GM21360 (cell line): ENCODE measurements around the gene RPL19.

Experiments used
- ATAC-seq: cut with Tn5 transposase; IDR thresholded peaks from one replicate; pipeline ENCODE4 v1.9.1; 2021; ENCODE audit warnings: mild to moderate bottlenecking, moderate library complexity; ENCODE audit not compliant: unreplicated experiment

RPL19 gene

DNA sequence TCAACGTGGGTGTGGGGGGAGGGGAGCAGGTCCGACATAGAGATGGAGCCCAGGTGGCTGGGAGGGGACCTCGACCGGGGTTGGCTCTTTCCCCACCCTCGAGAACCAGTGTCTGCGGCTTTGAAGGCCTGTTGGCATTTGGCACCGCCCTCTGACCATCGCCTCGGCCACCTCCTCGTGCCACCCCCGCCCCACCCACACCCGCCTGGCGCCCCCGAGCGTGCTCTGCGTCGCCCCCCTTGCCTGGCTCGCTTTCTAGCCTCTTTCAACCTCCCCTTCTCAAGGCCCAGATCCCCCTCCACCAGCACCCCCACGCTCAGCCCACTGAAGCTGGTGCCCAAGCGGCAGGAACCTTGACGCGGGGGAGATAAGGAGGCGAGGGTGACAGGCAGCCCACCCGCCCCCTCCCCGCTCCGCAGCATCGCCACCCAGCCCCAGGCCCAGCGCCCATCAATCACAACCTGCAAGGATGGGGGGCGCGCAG is 3.2 kb upstream of the RPL19 start:
- ATAC-seq: no peak

DNA sequence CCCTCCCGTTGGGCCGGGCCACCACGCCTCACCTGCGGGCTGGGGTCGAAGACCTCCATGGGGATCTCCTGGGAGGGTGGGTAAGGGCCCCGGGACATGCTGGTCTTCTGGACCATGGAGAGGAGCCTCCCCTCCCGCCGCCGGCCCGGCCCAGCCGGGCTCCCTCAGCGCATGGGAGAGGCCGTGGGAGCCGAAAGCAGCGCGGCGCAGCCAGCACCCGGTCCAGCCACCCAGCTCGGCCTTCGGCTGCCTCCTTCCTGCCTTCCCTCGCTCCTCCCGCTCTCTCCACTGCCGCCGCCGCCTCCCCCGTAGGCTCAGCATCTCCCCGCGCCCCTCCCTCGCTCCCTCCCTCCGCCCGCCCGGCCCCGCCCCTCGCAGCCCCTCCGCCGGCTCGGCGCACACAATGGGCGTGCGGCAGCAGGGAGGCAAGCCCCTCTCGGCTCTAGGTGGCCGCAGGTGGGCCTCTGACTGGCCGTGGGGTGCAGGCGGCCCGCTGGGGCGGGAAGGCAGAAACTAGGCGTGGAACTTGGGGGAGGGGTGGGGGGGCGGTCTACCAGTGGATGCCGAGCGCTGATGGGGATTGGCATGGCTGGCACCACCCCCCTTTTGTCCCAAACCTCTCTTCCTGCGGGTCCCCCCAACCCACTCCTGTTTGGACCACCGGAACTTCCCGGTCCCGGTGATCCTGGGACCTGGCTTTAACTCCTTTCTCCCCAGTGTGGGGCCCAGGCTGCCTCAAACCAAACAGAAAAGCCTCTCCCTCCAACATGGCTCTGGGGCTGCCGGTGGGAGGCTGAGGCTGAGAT is 2.5 kb upstream of the RPL19 start, which contains the start of gene CACNB1:
Gene CACNB1, minus strand, starts transcription at position 290 of the 806 bp plus-strand sequence. Its CDS starts 174 bp downstream, at position 116.
- ATAC-seq: no peak

DNA sequence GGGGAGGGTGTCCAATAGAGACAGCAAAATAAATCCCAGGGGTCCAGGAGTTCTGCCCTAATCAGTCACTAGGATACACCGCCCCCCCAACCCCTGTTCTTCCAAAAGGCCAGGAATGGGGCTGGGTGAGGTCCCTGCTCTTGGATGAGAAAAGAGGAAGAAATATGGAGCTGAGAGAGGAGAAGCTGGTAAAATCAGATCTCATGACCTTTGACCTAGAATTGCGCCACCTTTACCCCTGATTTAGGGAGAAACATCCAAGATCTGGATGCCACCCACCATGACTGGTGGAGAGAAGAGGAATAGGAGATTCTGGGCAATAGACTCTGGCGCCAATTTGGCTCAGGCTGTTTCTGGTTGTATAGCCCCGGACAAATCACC is 1.9 kb upstream of the RPL19 start:
- ATAC-seq: no peak

DNA sequence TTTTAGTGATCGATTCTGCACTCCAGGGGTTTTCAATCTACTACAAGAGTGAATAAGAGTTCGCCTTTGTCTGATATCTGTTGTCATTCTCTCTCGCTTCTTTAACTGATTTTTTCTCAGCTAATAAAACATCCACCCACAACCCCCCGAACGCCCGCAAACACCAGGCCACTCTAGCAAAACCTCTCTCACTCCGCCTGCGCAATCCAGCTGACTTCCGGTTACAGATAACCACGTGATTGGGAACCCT is 338 bp upstream of the RPL19 start:
- ATAC-seq: peak; percentile 53

DNA sequence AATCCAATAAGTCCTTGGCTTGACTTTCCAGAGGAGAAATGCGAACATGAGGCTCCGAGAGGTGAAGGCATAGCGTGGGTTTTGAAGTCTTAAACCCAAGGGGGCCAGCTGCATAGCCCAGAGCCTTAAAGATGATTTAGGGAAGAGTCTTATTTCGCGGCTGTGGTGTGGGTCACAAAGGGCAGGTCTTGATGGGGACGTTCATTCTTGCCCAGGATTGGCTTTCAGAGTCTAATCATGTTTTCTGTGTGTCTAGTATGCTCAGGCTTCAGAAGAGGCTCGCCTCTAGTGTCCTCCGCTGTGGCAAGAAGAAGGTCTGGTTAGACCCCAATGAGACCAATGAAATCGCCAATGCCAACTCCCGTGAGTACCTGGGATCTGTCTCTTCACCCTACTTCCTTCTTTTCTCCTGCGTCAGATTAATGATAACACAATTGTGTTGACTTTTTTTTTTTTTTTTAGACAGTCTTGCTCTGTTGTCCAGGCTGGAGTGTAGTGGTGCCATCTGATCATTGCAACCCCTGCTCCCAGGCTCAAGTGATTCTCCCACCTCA is 951 bp downstream of the RPL19 start:
- ATAC-seq: no peak

DNA sequence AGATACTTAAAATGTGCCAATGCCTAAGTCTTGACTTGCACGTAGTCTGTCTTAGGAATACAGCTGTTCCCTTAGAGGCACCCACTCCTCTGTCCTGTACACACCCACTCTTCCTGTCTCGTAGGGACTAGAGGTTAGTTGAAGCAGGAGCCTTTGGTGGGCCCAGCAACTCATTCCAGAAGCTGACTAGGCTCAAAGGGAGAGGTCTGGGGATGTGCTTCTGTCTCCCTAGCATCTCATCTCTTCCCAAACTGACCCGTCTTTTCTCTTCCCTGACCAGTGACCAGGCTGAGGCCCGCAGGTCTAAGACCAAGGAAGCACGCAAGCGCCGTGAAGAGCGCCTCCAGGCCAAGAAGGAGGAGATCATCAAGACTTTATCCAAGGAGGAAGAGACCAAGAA is 4.2 kb downstream of the RPL19 start:
- no peak for ATAC-seq

DNA sequence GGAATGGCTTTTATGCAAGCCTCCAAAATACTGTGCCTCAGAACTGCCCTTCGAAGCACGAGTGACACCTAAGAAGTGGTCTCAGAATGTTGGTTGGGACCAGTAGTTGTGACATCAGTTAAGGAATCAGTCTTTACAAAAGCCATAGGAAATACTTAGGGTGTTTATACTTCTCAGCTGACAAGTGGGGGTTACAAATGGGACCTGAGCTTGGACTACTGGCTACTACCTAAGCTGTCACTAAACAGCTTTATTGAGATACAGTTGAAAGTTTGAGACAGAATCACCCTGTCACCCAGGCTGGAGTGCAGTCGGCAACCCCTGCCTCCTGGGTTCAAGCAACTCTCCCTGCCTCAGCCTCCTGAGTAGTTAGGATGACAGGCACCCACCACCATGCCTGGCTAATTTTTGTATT is 5.0 kb downstream of the RPL19 start:
- no peak for ATAC-seq

DNA sequence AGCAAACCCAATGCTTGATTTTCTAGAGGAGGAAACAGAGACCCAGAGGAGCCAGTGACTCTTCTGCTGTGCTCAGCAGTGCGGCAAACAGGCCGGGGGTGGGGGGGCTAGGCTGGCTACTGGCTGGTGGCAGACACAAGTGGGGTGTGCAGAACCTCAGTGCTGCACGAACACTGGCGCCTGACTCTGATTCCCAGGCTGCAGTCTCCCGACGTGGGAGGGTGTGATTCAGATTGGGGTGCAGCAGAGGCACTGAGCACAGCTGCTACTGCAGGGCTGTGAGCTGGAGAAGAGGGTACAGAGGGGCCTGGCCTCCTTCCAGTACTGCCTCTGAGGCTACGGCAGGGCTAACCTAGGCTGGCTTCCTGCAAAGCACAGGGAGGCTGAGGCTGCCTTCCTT is 8.1 kb downstream of the RPL19 start:
- no peak for ATAC-seq

DNA sequence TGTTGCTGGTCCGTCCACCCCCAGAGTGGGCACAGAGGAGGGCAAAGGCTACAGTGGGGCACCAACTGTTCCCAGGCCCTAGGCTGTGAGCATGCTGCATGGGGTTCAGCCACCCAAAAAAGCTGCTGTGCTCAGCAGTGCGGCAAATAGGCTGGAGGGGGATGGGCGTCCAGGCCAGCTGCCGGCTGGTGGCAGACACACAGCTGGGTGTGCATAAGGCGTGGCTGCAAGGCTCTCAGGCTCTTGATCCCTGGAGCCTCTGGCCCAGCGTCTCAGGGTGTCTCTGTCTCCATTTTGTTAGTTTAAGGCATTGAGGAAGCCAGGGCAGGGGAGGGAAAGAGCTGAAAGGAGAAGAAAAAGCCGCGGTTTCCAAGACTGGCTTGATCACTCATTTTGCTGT is 8.8 kb downstream of the RPL19 start:
- ATAC-seq: peak; percentile 45

DNA sequence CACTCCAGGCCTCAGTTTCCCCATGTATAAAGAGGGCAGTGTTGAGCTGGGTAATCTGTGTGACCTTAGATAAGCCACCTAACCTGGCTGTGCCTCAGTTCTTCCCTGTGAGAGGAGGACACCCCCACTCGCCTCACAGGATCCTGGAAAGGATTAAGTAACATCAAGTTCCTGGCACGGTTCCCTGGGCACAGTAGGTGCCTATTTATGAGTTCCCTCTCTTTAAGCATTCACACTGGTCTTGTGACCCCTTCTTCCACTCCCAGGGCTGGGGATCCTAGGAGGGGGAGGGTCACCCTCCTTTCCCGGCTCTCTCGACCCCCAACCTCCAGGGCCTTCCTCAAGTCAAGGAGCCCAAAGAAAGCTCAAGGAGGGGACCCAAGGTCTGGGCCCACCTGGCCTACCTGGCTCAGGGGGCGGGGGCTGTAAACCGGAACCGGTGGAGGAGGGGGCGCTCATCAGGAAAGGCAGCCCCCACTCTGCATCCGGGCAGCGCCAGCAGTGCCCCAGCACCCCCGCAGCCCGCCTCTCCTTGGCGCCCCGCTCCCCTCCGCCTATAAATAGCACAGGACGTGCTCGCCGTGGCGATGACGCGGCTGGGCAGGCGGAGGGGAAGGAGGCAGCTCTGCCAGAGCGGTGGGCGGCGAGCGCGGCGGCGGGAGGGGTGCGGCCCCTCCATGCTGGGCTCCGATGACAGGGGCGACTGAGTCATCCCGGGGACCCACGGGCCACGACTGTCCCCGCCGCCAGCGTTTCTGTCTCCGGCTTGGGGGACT is 9.4 kb downstream of the RPL19 start:
- peak; percentile 38 for ATAC-seq

DNA sequence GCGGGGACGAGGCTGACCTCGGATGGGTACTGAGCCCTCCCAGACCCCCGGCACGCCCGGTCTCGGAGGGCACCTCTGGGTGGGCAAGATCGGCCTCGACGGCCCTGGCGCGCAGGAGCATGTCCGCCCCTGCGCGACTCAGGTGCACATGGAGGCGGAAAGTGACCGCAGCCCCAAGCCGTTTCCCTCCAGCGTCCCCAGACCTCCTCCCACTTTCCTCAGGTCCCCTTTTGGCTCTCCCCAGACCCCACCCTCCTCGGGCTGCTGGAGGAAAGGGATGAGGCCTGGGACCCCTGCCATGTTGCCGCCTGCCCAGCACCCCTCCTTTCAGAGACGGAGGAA is 10.0 kb downstream of the RPL19 start:
- no peak for ATAC-seq

DNA sequence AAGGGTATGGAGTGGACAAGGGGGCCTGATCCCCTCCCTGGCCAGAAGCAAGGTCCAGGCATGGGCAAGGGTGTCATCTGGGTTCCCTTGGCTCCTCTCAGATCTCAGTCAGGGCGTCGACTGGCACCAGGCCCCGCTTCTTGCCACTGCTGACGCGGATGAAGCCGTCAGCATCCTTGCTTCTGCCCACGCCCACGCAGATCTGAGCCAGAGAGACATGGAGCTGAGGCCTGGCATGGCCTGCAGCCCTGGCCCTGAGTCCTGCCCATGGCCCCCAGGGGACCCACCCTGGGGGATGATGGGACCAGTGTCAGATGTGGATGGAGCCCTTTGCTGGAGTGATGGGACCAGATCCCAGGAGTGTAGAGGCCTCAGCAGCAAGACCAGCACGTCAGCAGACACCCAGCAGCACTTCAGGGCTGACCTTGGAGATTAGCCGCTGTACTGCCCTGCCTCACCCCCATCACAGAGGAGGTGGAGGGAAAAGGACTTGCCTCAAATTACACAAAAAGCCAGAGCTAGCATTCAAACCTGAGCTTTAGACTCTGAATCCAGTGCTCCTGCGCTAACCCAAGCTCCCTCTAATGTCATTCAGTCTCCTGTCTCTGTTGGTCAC is 12.2 kb downstream of the RPL19 start:
- ATAC-seq: no peak

DNA sequence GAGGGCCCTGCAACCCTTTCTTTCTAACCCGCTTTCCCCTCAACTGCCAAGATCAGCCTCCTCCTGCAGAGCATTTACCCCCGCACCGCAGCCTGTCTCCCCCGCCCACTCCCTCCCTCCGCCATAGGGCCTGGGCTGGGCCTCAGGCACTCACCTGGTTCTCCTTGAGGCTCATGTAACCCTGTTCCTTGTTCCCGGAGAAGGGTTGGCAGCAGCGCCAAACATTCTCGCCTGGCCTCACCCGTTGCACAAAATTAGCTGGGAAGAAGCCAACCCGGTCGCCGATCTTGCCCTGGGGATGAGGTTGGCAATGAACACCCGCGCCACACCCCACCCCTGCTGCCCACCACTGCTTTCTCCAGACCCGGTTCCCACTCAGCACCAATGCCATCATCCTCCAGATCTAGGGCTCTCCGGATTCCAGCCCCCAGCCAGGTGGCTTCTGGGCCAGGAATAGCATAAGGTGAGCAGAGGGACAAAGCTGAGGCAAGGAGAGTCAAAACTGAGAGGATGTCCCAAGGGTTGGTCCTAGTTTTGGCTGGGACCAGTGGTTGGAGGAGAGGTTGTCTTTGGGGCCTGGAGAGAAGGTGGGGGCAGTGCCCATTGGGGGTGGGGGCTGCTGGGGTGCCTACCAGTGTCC is 12.9 kb downstream of the RPL19 start:
- no peak for ATAC-seq

DNA sequence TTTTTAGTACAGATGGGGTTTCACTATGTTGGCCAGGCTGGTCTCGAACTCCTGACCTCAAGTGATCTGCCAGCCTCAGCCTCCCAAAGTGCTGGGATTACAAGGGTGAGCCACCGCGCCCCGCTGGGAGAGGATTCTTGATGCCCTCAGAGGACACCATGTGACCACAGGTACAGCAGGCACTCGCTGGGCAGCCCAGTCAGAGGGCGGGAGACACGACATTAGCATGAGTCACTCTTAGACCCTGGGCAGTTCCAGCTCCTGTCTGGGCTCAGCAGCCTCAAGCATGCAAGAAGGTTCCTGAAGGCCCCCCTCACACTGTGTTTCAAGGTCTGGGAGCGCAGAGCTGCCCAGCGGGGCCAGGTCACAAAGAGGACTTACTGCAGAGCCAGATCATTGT is 13.8 kb downstream of the RPL19 start:
- no peak for ATAC-seq

DNA sequence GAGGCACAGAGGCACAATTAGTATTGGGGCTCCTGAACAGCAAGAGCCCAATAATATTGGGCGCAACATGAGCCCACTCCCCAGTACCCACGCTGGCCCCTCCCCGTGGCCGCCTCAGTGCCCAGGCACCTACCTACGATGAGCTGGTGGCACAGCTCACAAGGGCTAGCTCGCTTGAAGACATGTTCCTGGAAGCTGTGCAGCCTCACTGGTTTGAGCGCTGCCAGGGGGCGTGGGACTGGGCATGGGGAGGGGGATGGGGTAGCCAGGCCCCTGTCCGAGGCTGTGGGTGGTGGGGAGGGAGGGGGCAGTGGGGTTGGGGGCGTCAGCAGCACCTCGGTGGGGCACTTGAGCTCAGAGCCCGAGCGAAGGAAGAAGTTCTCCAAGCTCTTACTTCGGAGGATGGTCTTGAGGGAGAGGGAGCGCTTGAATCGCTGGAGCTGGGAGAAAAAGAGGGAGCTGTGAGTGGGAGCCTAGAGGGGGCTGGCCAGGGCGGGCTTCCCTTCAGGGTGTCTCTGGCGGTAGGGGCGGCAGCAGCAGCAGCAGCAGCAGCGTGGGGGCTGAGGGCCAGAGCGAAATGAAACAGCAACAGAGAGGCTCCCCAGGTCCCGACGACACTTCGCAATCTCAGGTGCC is 17.8 kb downstream of the RPL19 start:
- no peak for ATAC-seq

DNA sequence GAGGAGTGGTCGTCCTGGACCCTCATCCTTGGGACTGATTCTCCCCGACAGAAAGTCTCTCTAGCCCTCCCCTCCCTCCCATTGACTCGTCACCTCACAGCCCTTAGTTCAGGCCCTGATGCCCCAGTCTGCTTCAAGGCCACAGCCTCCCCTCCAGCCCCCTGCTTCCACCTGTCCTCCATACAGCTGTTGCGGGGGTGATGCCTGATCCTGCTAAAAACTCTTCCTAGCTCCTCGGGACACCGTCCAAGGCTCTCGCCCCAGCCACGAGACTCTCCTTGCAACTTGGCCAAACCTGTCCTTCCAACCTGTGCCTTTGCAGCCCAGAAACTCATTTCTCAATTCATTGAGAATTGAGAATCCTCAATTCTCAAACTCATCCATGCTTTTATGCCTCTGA is 18.8 kb downstream of the RPL19 start:
- ATAC-seq: no peak

DNA sequence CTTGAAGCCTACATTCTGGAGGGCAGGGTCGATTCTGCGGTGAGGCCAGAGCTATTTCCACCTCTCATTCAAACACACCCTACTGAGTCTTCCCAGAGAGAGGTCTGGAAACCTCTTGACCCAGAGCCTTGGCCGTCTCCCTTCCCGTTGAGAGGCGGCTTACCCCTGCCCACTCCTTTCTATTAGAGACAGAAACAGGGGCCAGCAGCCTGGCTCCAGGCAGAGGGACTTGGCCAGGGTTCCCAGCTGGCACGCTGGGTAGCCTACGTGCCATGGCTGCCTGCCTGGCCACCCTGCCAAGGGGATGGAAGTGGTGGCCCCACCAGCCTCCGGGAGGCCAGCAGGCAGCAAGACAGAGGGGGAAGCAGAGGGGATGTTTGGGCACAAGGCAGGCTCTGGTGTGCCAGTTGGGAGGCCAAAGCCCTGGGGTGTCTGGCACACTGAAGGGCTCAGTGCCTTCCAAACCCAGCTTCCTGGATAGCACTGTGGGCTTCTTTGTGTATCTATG is 19.6 kb downstream of the RPL19 start:
- no peak for ATAC-seq

DNA sequence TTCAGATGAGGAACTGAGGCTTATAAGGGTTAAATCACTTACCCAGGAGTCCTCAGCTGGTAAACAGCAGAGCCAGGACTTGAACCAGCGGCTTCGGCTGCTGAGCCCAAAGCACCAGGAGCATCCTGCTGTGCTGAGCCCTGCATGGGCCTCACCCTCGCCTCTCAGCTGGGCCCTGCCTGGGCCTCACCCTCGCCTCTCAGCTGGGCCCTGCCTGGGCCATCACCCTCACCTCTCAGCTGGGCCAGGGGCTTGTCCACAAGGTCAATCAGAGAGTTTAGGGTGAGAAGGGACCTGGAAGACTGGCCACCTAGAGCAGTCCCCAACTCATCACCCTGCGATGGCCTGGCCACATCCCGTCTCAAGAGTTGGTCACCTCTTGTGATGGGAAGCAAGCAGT is 21.5 kb downstream of the RPL19 start:
- ATAC-seq: no peak

DNA sequence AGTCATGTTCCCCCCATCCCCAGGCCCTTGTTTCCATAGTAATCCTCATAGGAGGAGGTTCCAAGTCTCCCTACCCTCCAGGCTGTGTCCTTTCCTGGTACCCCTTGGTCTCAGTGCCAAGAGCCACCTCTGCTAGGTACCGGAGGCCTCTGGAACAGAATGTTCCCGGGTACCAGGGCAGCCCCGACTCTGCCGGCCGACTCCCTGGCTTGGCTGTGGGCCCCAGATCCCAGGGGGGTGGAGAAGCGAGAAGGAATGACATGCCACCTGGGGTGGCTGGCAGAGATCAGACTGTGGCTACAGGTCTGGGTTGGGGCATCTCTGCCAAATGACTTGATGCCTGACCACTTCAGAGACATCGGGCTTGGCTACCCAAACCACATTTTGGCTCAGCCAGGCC is 22.1 kb downstream of the RPL19 start:
- no peak for ATAC-seq
